HG02678 (cell line): ENCODE data around the gene UMODL1.

Experiments used
- ATAC-seq: cut with Tn5 transposase; IDR thresholded peaks from one replicate; pipeline ENCODE4 v1.9.1; 2021; ENCODE audit warnings: mild to moderate bottlenecking, moderate library complexity; ENCODE audit not compliant: unreplicated experiment

UMODL1 gene

GRCh38 chr21:42125571-42126544, 54.7 kb downstream of the UMODL1 start:
- ATAC-seq = no peak

- no peak for ATAC-seq
These were observed 56.3 kb downstream of the UMODL1 start for GRCh38 chr21:42127164-42128150.

- ATAC-seq = no peak
These were observed 58.5 kb downstream of the UMODL1 start for GRCh38 chr21:42129300-42130266.

- no peak for ATAC-seq
These were observed 59.3 kb downstream of the UMODL1 start for GRCh38 chr21:42130441-42130840.

- ATAC-seq = no peak
These were observed 61.1 kb downstream of the UMODL1 start for GRCh38 chr21:42132183-42132582.

- ATAC-seq = no peak
These were observed 62.0 kb downstream of the UMODL1 start for GRCh38 chr21:42133131-42133530.

- no peak for ATAC-seq
These were observed 64.4 kb downstream of the UMODL1 start for GRCh38 chr21:42135386-42136052.

- ATAC-seq = no peak
These were observed 66.2 kb downstream of the UMODL1 start for GRCh38 chr21:42137191-42137904.

GRCh38 chr21:42140196-42140934, 69.2 kb downstream of the UMODL1 start:
- ATAC-seq = no peak

- no peak for ATAC-seq
These were observed 70.5 kb downstream of the UMODL1 start for GRCh38 chr21:42141643-42142042.

- ATAC-seq = no peak
These were observed 71.0 kb downstream of the UMODL1 start for GRCh38 chr21:42142141-42142540.

- ATAC-seq = no peak
These were observed 71.5 kb downstream of the UMODL1 start for GRCh38 chr21:42142627-42143026.

GRCh38 chr21:42143111-42143510, 72.0 kb downstream of the UMODL1 start:
- no peak for ATAC-seq

- ATAC-seq = no peak
These were observed 73.1 kb downstream of the UMODL1 start for GRCh38 chr21:42144221-42144620.

GRCh38 chr21:42144679-42145568, 73.8 kb downstream of the UMODL1 start:
- no peak for ATAC-seq

- no peak for ATAC-seq
These were observed 74.6 kb downstream of the UMODL1 start for GRCh38 chr21:42145569-42146272.
